ENCODE results near the gene MRPL1.
"Not testable (repeated sequence)": the region's sequence is repeated elsewhere in the genome, so short reads cannot be mapped to it uniquely, and the experiment has no call there.

MRPL1 gene

DNA sequence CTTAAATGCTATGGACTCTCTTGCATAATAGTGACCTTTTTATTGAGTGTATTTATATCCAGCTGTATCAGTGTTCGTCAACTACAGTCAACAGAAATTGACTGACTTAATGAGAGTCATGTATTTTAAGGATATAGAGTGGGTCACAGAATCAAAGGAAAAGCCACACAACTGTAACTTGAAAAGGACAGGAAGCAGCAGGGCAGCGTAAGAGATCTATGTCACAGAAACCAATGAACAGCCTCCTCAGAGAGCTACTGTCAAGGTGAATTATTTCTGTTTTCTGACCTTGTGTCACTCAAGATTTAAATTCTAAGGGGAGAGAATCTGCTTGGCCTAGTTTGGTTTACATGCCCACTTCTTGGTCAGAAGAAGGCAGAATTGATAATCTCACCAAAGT is 100.4 kb downstream of the MRPL1 start:
- no peak overlapping the region for H3K4me3 ChIP-seq (ENCODE audit: low read depth, low read length)

- H3K4me3 ChIP-seq (ENCODE audit: low read depth, low read length) = not testable (repeated sequence)
These were observed 111.0 kb downstream of the MRPL1 start for GRCh38 chr4:77973657-77974056.

DNA sequence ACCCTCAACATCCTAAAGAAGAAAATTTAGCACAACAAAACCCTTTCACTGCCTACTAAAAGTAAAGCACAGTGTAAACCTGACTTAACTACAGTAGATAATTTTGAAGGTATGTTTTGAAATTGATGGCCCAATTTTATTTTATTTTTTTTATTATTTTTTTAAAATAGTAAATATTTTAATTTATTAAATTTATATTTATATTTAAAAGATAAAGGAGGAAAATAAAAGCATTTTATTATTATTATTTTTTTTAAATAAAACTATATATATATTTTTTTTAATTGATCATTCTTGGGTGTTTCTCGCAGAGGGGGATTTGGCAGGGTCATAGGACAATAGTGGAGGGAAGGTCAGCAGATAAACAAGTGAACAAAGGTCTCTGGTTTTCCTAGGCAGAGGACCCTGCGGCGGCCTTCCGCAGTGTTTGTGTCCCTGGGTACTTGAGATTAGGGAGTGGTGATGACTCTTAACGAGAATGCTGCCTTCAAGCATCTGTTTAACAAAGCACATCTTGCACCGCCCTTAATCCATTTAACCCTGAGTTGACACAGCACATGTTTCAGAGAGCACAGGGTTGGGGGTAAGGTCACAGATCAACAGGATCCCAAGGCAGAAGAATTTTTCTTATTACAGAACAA is 120.4 kb downstream of the MRPL1 start:
- H3K4me3 ChIP-seq (ENCODE audit: low read depth, low read length) = not testable (repeated sequence)

DNA sequence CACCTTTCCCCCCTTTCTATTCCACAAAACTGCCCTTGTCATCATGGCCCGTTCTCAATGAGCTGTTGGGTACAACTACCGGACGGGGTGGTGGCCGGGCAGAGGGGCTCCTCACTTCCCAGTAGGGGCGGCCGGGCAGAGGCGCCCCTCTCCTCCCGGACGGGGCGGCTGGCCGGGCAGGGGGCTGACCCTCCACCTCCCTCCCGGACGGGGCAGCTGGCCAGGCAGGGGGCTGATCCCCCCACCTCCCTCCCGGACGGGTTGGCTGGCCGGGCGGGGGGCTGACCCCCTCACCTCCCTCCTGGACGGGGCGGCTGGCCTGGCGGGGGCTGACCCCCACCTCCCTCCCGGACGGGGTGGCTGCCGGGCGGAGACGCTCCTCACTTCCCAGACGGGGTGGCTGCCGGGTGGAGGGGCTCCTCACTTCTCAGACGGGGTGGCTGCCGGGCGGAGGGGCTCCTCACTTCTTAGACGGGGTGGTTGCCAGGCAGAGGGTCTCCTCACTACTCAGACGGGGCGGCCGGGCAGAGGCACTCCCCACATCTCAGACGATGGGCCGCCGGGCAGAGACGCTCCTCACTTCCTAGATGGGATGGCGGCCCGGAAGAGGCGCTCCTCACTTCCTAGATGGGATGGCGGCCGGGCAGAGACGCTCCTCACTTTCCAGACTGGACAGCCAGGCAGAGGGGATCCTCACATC is 121.1 kb downstream of the MRPL1 start:
- H3K4me3 ChIP-seq (ENCODE audit: low read depth, low read length) = not testable (repeated sequence)

GRCh38 chr4:77989968-77990367 is 127.3 kb downstream of the MRPL1 start:
- H3K4me3 ChIP-seq (ENCODE audit: low read depth, low read length) = no peak overlapping the region

GRCh38 chr4:77990456-77990855 is 127.8 kb downstream of the MRPL1 start:
- H3K4me3 ChIP-seq (ENCODE audit: low read depth, low read length) = no peak overlapping the region

- no peak overlapping the region for H3K4me3 ChIP-seq (ENCODE audit: low read depth, low read length)
These were observed 128.3 kb downstream of the MRPL1 start for GRCh38 chr4:77990904-77991358.

DNA sequence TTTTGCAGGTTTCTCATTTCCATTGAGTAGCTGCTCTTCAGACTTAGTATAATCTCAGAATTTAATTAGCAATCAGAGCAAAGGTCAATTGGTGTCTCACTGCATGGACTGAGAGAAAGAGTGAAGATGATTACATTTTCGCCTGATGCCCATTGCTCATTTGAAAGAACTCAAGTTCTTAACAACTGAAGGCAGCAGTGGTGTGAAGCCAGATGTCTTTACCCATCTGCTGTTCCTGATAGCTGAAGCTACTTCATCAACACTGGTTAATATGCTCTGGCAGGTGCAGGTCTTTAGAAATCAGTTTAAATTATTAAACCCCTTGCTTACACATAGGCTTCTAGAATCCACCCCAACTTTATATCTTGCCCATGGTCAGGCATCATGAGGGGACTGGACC is 130.0 kb downstream of the MRPL1 start:
- H3K4me3 ChIP-seq (ENCODE audit: low read depth, low read length) = no peak overlapping the region

GRCh38 chr4:77994194-77994721 is 131.6 kb downstream of the MRPL1 start:
- H3K4me3 ChIP-seq (ENCODE audit: low read depth, low read length) = no peak overlapping the region

- H3K4me3 ChIP-seq (ENCODE audit: low read depth, low read length) = no peak overlapping the region
These were observed 133.4 kb downstream of the MRPL1 start for GRCh38 chr4:77996076-77996475.

DNA sequence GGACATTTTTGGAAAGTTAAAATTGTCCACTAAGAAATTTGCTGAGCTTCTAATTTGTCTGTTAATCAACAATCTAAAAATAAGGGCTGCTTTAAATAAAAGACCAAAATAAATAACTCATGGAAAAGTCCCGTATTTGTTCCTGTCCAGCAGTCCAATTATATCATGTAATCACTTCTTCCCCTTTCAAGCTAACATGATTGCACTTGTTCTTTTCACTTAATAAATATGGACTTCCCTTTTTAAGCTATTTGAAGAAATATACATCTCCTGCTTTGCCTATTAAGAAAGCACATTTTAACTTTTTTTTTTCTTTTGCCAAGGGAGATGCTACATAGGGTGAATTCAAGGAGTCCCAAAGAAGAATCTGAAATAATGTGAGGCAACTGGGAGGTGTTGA is 138.9 kb downstream of the MRPL1 start:
- H3K4me3 ChIP-seq (ENCODE audit: low read depth, low read length) = no peak overlapping the region

- no peak overlapping the region for H3K4me3 ChIP-seq (ENCODE audit: low read depth, low read length)
These were observed 139.6 kb downstream of the MRPL1 start for GRCh38 chr4:78002260-78002659.

Measured in iPS-11a (cell line).